Mucosa of rectum (tissue), 2 donors: ENCODE results near the gene KIAA1217.

Source experiments
- H3K27ac ChIP-seq, 2 donors: one replicate each; pipeline ENCODE4 v1.7.0; 2013; ENCODE audit warnings: inconsistent platforms in 2 of 2, low read depth in 2 of 2, low read length in 2 of 2
- H3K27me3 ChIP-seq, 2 donors: one replicate each; pipeline ENCODE4 v1.7.0; 2013; ENCODE audit warnings: low read length in 2 of 2; ENCODE audit not compliant: control insufficient read depth in 2 of 2, insufficient read depth in 2 of 2
- H3K36me3 ChIP-seq, 2 donors: one replicate each; pipeline ENCODE4 v1.7.0; 2013; ENCODE audit warnings: low read length in 2 of 2; ENCODE audit not compliant: control insufficient read depth in 2 of 2, insufficient read depth in 2 of 2
- H3K4me1 ChIP-seq, 2 donors: one replicate each; pipeline ENCODE4 v1.7.0; 2013; ENCODE audit warnings: low read length in 2 of 2, mild to moderate bottlenecking in 1 of 2; ENCODE audit not compliant: control insufficient read depth in 2 of 2, insufficient read depth in 2 of 2
- H3K4me3 ChIP-seq, 2 donors: one replicate each; pipeline ENCODE4 v1.7.0; 2013; ENCODE audit warnings: low read length in 2 of 2
- H3K9ac ChIP-seq, 2 donors: one replicate each; pipeline ENCODE4 v1.7.0; 2013; ENCODE audit warnings: low read length in 2 of 2, low read depth in 1 of 2, mild to moderate bottlenecking in 1 of 2
- H3K9me3 ChIP-seq, 2 donors: one replicate each; pipeline ENCODE4 v1.7.0; 2013; ENCODE audit warnings: low read length in 2 of 2; ENCODE audit not compliant: control insufficient read depth in 2 of 2
- donor health status: healthy.
- donor health status: Normal muscosa, but diverticular disease.

Gene KIAA1217

GRCh38 chr10:24208661-24209431, at the start of gene KIAA1217:
TSS of gene KIAA1217 (plus strand) at chr10:24209138. CDS start at chr10:24209194, 56 bp downstream.
- Histone ChIP-seq H3K27ac (peak within 1 kb of the TSS; percentile 65 to 73), H3K4me1 (peaks cover 13 to 37% of the 10 kb centered on the region in 2 donors), H3K9ac (peak within 1 kb of the TSS; percentile 17 to 63), H3K9me3 (no peaks in the 10 kb centered on the region), H3K36me3 (no peaks in the 10 kb centered on the region), H3K27me3 (no peaks in the 10 kb centered on the region), H3K4me3 (peak within 1 kb of the TSS; percentile 66 to 68)

- H3K4me3 ChIP-seq = no peak overlapping the region
These were observed 46.5 kb upstream of the KIAA1217 start for GRCh38 chr10:24162206-24162985.

GRCh38 chr10:24163485-24163884, 45.5 kb upstream of the KIAA1217 start:
- H3K36me3 ChIP-seq = no peaks in the 10 kb centered on the region
- no peak overlapping the region for H3K27ac ChIP-seq
- H3K9ac ChIP-seq = no peak overlapping the region
- H3K9me3 ChIP-seq = no peaks in the 10 kb centered on the region
- H3K4me1 ChIP-seq = no peaks in the 10 kb centered on the region
- H3K27me3 ChIP-seq = no peaks in the 10 kb centered on the region
- no peak overlapping the region for H3K4me3 ChIP-seq

More at GRCh38 chr10:24162206-24162985, 46.5 kb upstream of the KIAA1217 start:
- Histone ChIP-seq H3K27ac (no peak overlapping the region), H3K36me3 (no peaks in the 10 kb centered on the region), H3K9ac (no peak overlapping the region), H3K4me1 (no peaks in the 10 kb centered on the region), H3K9me3 (no peaks in the 10 kb centered on the region), H3K27me3 (no peaks in the 10 kb centered on the region)

GRCh38 chr10:24168258-24169170, 40.4 kb upstream of the KIAA1217 start:
- H3K4me1 ChIP-seq = no peaks in the 10 kb centered on the region
- no peaks in the 10 kb centered on the region for H3K9me3 ChIP-seq
- no peak overlapping the region for H3K27ac ChIP-seq
- H3K4me3 ChIP-seq = no peak overlapping the region
- H3K36me3 ChIP-seq = no peaks in the 10 kb centered on the region
- no peaks in the 10 kb centered on the region for H3K27me3 ChIP-seq
- H3K9ac ChIP-seq = no peak overlapping the region

GRCh38 chr10:24170199-24170598, 38.7 kb upstream of the KIAA1217 start:
- Histone ChIP-seq H3K4me3 (no peak overlapping the region), H3K9ac (no peak overlapping the region), H3K27me3 (no peaks in the 10 kb centered on the region), H3K36me3 (no peaks in the 10 kb centered on the region), H3K27ac (no peak overlapping the region), H3K4me1 (no peaks in the 10 kb centered on the region), H3K9me3 (no peaks in the 10 kb centered on the region)

DNA sequence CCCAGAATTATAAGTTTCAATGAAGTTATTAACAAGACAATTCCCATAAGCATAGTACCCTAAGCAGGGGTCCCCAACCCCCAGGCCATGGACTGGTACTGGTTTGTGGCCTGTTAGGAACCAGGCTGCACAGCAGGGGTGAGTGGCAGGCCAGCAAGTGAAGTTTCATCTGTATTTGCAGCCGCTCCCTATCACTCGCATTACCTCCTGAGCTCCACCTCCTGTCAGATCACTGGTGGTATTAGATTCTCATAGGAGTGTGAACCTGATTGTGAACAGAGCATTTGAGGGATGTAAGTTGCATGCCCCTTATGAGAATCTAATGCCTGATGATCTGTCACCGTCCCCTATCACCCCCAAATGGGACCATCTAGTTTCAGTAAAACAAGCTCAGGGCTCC, 36.0 kb upstream of the KIAA1217 start:
- H3K9me3 ChIP-seq = no peaks in the 10 kb centered on the region
- no peak overlapping the region for H3K27ac ChIP-seq
- no peaks in the 10 kb centered on the region for H3K36me3 ChIP-seq
- no peak overlapping the region for H3K4me3 ChIP-seq
- no peaks in the 10 kb centered on the region for H3K27me3 ChIP-seq
- H3K4me1 ChIP-seq = no peaks in the 10 kb centered on the region
- H3K9ac ChIP-seq = no peak overlapping the region

DNA sequence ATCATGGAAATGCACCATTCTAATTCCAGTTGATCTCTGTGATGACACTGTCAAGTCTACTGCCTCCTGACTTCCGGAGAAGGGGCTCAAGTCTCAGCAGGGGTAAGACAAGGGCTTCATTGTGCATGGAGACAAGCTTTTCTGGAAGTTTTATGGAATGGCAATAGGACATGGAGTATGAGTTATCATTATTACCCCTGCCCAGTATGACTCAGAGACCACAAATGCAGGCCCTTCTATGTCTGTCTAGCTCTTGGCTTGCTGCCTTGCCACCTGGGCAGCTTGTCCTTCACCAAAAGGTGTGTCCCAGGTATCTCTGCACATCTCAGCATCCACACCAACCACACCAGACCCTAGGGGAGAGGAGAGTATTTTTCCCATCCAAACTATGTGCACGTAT, 34.9 kb upstream of the KIAA1217 start:
- H3K9ac ChIP-seq = no peak overlapping the region
- H3K4me3 ChIP-seq = no peak overlapping the region
- H3K36me3 ChIP-seq = no peaks in the 10 kb centered on the region
- no peaks in the 10 kb centered on the region for H3K9me3 ChIP-seq
- no peaks in the 10 kb centered on the region for H3K27me3 ChIP-seq
- no peak overlapping the region for H3K27ac ChIP-seq
- no peaks in the 10 kb centered on the region for H3K4me1 ChIP-seq

DNA sequence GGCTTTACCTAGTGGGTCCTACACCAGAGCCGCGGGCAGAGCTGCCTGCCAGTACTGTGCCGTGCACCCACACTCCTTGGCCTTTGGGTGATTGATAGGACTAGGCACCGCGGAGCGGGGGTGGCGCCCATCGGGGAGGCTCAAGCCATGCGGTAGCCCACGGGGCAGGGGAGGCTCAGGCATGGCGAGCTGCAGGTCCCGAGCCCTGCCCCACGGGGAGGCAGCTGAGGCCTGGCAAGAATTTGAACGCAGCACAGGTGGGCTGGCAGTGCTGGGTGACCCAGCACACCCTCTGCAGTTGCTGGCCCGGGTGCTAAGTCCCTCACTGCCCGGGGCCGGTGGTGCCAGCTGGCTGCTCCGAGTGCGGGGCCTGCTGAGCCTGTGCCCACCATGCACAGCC, 32.3 kb upstream of the KIAA1217 start:
- no peak overlapping the region for H3K27ac ChIP-seq
- H3K4me1 ChIP-seq = no peaks in the 10 kb centered on the region
- H3K9me3 ChIP-seq = no peaks in the 10 kb centered on the region
- no peaks in the 10 kb centered on the region for H3K36me3 ChIP-seq
- H3K9ac ChIP-seq = no peak overlapping the region
- H3K4me3 ChIP-seq = no peak overlapping the region
- H3K27me3 ChIP-seq = no peaks in the 10 kb centered on the region

DNA sequence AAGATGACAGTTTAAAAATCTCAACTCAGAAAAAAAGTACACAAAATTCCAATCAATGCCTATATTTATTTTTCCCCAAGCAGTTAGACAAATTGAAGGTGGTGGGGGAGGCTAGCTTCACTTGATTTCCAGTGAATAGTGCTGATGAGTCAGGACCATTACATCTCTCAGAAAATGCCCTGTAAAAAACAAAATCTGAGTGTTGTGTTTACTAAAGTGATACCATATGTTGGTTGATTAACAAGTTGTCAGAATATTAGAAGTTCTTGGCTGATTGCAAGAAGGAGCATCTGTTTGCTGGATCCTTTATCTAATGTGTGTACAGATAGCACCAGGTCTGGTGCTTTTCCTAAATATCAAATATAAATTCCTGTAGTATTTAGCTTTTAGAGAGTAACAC, 31.3 kb upstream of the KIAA1217 start:
- Histone ChIP-seq H3K36me3 (no peaks in the 10 kb centered on the region), H3K9me3 (no peaks in the 10 kb centered on the region), H3K4me1 (no peaks in the 10 kb centered on the region), H3K4me3 (no peak overlapping the region), H3K9ac (no peak overlapping the region), H3K27ac (no peak overlapping the region), H3K27me3 (no peaks in the 10 kb centered on the region)
